KBM-7 (cell line): ENCODE measurements around the gene PTPN11.
A peak's percentile ranks its signal among the peaks of the same experiment; 100 is the strongest.
"Not testable (repeated sequence)": the region's sequence is repeated elsewhere in the genome, so short reads cannot be mapped to it uniquely, and the experiment has no call there.

Experiments
- DNase-seq: peaks from one replicate; pipeline ENCODE4 v3.0.0-alpha.2; 2015
- in situ Hi-C: fragments of 300-500 bp; cut with MboI; formaldehyde crosslinking; loops from 2 replicates; pipeline ENCODE4 v1.14.3; 2020; ENCODE audit warnings: low sequenced_read_pairs, low pct_unique_long_range_greater_than_20kb, mixed read lengths

Gene PTPN11

GRCh38 chr12:112418608-112419296 lies at the start of gene PTPN11:
TSS of gene PTPN11 (plus strand) at chr12:112418947. CDS start at chr12:112419112, 165 bp downstream.
- in situ Hi-C loops: no loop called here

GRCh38 chr12:112370199-112370598 lies 48.5 kb upstream of the PTPN11 start:
- in situ Hi-C loops: no loop called here
- DNase-seq: no peak

More at GRCh38 chr12:112418608-112419296, at the start of gene PTPN11:
- DNase-seq: peak; percentile 85

- in situ Hi-C loops: no loop called here
- DNase-seq: no peak
Measured at GRCh38 chr12:112370868-112371510, 47.8 kb upstream of the PTPN11 start.

GRCh38 chr12:112374166-112374740 lies 44.5 kb upstream of the PTPN11 start:
- in situ Hi-C loops: no loop called here
- DNase-seq: no peak

GRCh38 chr12:112375105-112375504 lies 43.6 kb upstream of the PTPN11 start:
- in situ Hi-C loops: no loop called here
- no peak for DNase-seq

- in situ Hi-C loops: no loop called here
- no peak for DNase-seq
Measured at GRCh38 chr12:112380663-112381405, 37.9 kb upstream of the PTPN11 start.

GRCh38 chr12:112381406-112381882 lies 37.3 kb upstream of the PTPN11 start:
- DNase-seq: peak; percentile 25
- in situ Hi-C loops: no loop called here

GRCh38 chr12:112381883-112382796 lies 36.6 kb upstream of the PTPN11 start, which contains the start of gene HECTD4:
TSS of gene HECTD4 (minus strand) at chr12:112382431. CDS start at chr12:112382128, 303 bp downstream.
- DNase-seq: peak; percentile 86
- in situ Hi-C loops: no loop called here

GRCh38 chr12:112382866-112383265 lies 35.9 kb upstream of the PTPN11 start:
- in situ Hi-C loops: no loop called here

GRCh38 chr12:112386726-112387125 lies 32.0 kb upstream of the PTPN11 start:
- in situ Hi-C loops: no loop called here
- DNase-seq: no peak

More at GRCh38 chr12:112382866-112383265, 35.9 kb upstream of the PTPN11 start:
- DNase-seq: no peak

GRCh38 chr12:112389228-112389627 lies 29.5 kb upstream of the PTPN11 start:
- DNase-seq: no peak
- in situ Hi-C loops: no loop called here

GRCh38 chr12:112389922-112390654 lies 28.7 kb upstream of the PTPN11 start:
- in situ Hi-C loops: not testable (repeated sequence)

GRCh38 chr12:112393328-112393727 lies 25.4 kb upstream of the PTPN11 start:
- no peak for DNase-seq
- in situ Hi-C loops: no loop called here

More at GRCh38 chr12:112389922-112390654, 28.7 kb upstream of the PTPN11 start:
- not testable (repeated sequence) for DNase-seq

GRCh38 chr12:112401054-112401453 lies 17.7 kb upstream of the PTPN11 start:
- in situ Hi-C loops: no loop called here
- no peak for DNase-seq

- DNase-seq: no peak
- in situ Hi-C loops: no loop called here
Measured at GRCh38 chr12:112401903-112402498, 16.7 kb upstream of the PTPN11 start.

GRCh38 chr12:112406519-112407488 lies 11.9 kb upstream of the PTPN11 start:
- in situ Hi-C loops: no loop called here
- no peak for DNase-seq
